ENCODE results near the gene TBC1D22A. TPM values are rescaled to one million over a fixed set of nuclear protein-coding genes. Genes with fewer than 3 reads are reported as not detected.
A peak's percentile ranks its signal among the peaks of the same experiment; 100 is the strongest.

The TBC1D22A gene
- total RNA-seq, 2 experiments from 2014 or later = 36.0 to 38.0 TPM

DNA sequence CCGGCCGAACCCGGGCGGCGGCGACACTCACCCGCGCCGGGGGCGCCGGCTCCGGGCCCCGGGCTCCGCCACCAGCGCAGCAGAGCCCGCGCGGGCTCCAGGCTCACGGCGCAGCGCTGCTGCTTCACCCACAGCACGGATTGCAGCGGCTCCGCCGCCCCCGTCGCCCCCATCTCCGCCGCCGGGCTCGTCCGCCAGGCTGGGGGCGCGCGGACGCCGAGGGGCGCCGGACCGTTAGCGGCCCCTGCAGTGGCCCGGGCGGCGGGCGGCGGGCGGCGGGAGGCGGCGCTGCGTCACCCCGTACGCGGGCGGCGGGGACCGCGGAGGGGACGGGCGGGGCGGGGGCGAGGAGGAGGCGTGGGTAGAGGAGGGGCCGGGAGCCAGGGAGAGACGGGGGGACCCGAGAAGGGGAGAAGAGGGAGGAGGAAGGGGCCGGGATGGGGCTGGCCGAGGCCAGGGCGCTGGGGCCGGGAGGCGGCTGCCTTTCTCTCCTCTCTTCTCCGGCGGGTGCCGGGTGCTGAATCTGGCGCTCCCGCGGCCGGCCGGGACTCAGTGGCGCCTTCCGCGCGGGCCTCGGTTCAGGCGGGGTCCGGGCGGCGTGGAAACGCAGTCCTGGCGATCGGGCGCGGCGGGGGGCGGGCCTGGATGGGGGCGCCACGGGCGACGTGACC, 24.3 kb upstream of the TBC1D22A start, which contains the start of gene CERK:
Gene CERK, minus strand, starts transcription at position 277 of the 671 bp plus-strand sequence. Its CDS starts 104 bp downstream, at position 173.
- Mint-ChIP-seq H3K36me3 (ENCODE audit: low read depth) (peaks cover 14% of the 10 kb centered on the region), H3K4me3 (peak within 1 kb of the TSS; percentile 99), H3K4me1 (peaks cover 39% of the 10 kb centered on the region), H3K27me3 (no peaks in the 10 kb centered on the region), H3K9me3 (ENCODE audit: low read depth) (peaks cover 4% of the 10 kb centered on the region), H3K27ac (peak within 1 kb of the TSS; percentile 97)
- CTCF ChIA-PET = interaction anchor here (0.7 to 2.2 kb wide), 6 partner anchors 12 to 139 kb away, joined by 3 to 16 read pairs (median 9); partner anchors contain the start of gene TBC1D22A
- peak; percentile 76 for DNase-seq
- intact Hi-C loops (cut with DNase I, micrococcal nuclease) = loop anchor here (1.0 to 5.0 kb wide), 10 partner anchors 24 to 1359 kb away; partner anchors contain the start of gene TBC1D22A (in 2 of the 2)
- POLR2A ChIA-PET = interaction anchor here (0.5 to 1.1 kb wide), 3 partner anchors 11 to 28 kb away, joined by 3 to 5 read pairs (median 4); no protein-coding TSS in a partner anchor
- peak; percentile 24 for ATAC-seq

DNA sequence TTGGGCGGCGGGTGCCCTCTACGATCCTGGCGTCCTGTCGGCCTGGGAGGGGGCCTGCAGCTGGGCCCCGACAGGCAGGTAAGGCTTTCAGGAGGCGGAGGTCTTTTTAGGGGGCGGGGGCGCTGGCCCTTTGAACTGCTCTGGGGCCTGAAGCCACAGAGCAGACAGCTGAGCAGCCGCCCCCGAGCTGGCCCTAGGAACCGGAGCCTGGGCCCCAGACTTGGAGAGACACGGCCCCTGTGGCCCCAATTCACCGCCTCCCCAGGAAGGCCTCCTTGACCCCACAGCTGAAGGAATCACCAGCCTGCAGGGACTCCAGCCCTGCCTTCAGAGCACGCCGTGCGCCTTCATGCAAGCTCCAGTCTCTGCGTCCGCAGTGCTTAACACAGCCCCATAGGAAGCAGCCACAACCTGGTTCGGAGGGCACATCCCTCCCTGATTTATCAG, 23.8 kb upstream of the TBC1D22A start:
- CTCF ChIA-PET = interaction anchor here (0.7 to 2.2 kb wide), 9 partner anchors 11 to 175 kb away, joined by 3 to 16 read pairs (median 5); partner anchors contain the start of gene TBC1D22A

DNA sequence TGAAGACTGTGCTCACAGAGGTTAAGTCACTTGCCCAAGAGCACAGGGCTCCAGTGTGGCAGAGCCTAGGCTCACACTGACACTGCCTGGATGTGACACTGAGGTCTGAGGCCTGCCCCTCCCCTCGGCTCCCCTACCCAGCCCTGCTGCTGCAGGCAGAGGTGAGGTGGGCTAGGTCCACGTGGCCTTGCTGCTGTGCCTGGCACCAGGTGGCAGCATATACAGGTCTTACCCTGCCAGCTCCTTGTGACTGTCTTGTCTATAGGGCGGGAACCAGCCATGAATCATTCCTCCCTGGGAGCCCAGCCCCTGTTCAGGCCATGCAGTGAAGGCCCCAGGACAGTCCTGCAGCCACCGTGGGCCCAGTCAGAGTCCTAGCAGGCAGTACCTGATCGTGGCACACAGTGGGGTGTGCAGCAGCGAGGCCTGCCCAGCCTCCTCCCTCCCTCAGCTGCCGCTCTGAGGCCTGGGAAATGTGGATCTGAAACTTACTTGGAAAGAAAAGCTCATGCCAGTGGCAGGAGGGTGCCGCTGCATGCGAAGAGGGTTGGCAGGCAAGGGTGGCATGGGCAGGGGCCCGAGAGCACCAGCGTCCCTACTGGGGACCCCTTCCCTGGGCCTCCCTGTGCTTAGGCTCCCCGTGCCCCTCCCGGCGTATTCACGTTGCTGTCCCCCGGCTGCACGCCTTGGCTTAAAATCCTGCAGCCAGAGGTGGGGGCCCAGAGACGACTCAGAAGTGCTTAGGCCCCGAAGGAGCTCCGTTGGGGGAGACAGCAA, 23.2 kb upstream of the TBC1D22A start:
- peak overlapping the region; percentile 80 for H3K4me3 Mint-ChIP-seq
- ATAC-seq = peak; percentile 87
- peaks cover 4% of the 10 kb centered on the region for H3K9me3 Mint-ChIP-seq (ENCODE audit: low read depth)
- intact Hi-C loops (cut with DNase I, micrococcal nuclease) = loop anchor here (1.0 to 5.0 kb wide), 7 partner anchors 24 to 1358 kb away; partner anchors contain the start of genes GTSE1 (in 1 of the 2) and TBC1D22A (in 1 of the 2)
- DNase-seq = peak; percentile 91
- H3K27ac Mint-ChIP-seq = peak overlapping the region; percentile 91
- ChIA-PET POLR2A (interaction anchor here (0.5 to 1.6 kb wide), 5 partner anchors 10 to 489 kb away, joined by 3 to 5 read pairs (median 3); partner anchors contain the start of gene TBC1D22A), CTCF (interaction anchor here (0.6 to 2.2 kb wide), 13 partner anchors 8 to 483 kb away, joined by 3 to 16 read pairs (median 5); partner anchors contain the start of gene TBC1D22A)
- peaks cover 14% of the 10 kb centered on the region for H3K36me3 Mint-ChIP-seq (ENCODE audit: low read depth)
- H3K4me1 Mint-ChIP-seq = peaks cover 36% of the 10 kb centered on the region
- no peaks in the 10 kb centered on the region for H3K27me3 Mint-ChIP-seq

More for the DNA sequence above, 23.8 kb upstream of the TBC1D22A start:
- DNase-seq (peak; percentile 62), ATAC-seq (no peak)
- peaks cover 4% of the 10 kb centered on the region for H3K9me3 Mint-ChIP-seq (ENCODE audit: low read depth)
- intact Hi-C loops (cut with DNase I, micrococcal nuclease) = loop anchor here (1.0 to 5.0 kb wide), 12 partner anchors 24 to 1359 kb away; partner anchors contain the start of genes TBC1D22A (in 2 of the 2) and GTSE1 (in 1 of the 2)
- peak overlapping the region; percentile 80 for H3K4me3 Mint-ChIP-seq
- peaks cover 14% of the 10 kb centered on the region for H3K36me3 Mint-ChIP-seq (ENCODE audit: low read depth)
- H3K27me3 Mint-ChIP-seq = no peaks in the 10 kb centered on the region
- POLR2A ChIA-PET = interaction anchor here (0.5 to 1.1 kb wide), 4 partner anchors 10 to 488 kb away, joined by 3 to 5 read pairs (median 4); no protein-coding TSS in a partner anchor
- peak overlapping the region; percentile 91 for H3K27ac Mint-ChIP-seq
- peaks cover 39% of the 10 kb centered on the region for H3K4me1 Mint-ChIP-seq

DNA sequence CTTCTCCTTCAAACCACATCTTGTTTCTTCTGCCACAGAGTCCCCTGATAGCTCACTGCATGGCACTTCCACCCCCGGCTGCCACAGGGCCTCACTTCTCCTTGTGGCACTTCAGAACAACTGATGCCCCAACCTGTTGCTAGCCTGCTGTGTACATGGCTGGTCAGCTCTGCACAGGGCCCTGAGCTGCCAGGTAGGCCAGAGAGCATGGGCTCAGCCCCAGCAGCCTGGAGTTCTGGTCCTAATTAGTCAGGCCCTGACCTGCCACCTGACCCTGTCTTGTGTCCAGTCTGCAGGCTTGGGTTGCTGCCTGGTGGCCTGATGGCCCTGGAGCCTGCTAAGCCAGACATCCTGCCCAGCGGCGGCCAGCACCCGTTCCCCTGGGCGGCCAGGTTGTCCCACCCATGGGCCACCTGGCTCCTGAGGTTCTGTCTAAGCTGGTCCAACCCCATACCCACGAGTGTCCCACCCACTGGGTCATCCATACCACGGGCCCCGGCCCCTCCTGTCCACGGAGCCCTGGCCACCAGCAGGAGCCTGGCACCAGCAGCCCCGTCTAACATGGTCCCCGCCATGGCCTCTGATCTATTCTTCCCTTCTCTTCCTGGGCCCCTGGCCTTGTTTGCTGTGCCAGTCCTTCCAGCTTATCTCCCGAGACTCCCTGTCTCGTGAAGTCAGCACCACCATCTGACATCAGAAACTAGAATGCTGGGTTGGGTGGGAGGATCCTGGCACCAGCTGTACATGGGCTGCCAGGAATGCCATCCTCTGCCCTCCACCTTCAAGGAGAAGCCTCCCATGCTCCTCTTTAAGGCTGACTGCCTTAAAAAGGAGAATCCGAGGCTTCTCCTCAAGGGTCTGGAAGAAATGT, 21.3 kb upstream of the TBC1D22A start:
- ChIA-PET POLR2A (no interaction called here), CTCF (interaction anchor here (1.1 to 1.7 kb wide), 3 partner anchors 15 to 60 kb away, joined by 3 to 5 read pairs (median 4); partner anchors contain the start of gene TBC1D22A)
- Mint-ChIP-seq H3K4me3 (no peak overlapping the region), H3K4me1 (peaks cover 19% of the 10 kb centered on the region), H3K9me3 (ENCODE audit: low read depth) (peaks cover 4% of the 10 kb centered on the region), H3K27ac (peak overlapping the region; percentile 43), H3K36me3 (ENCODE audit: low read depth) (peaks cover 5% of the 10 kb centered on the region), H3K27me3 (no peaks in the 10 kb centered on the region)
- ATAC-seq = no peak
- intact Hi-C loops (cut with DNase I, micrococcal nuclease) = no loop called here
- DNase-seq = no peak

DNA sequence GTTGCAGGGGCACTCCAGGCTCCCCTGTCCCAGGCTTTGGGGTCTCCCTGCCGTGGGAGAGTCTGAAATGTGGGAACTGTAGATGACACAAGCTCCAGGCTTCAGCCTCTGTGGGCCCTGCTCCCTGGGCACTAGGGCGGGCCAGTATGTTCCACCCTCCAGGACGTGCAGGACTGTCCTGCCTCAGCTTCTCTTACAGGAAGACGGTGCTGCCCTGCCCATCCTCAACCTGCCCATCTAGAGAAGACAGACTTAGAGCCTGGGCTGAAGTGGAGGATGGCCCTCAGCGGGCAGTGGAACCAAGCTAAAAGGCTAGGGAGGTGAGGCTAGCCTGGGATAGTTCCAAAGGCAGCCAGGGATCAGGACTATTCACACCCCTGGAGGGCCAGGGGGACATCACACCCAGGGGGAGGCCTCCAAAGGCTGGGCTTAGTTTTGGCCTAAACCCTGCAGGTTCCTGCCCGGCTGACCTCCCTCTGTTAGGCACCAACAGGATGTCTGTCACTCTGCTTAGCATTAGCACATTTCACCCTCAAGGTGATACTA, 20.4 kb upstream of the TBC1D22A start:
- no peak for DNase-seq

DNA sequence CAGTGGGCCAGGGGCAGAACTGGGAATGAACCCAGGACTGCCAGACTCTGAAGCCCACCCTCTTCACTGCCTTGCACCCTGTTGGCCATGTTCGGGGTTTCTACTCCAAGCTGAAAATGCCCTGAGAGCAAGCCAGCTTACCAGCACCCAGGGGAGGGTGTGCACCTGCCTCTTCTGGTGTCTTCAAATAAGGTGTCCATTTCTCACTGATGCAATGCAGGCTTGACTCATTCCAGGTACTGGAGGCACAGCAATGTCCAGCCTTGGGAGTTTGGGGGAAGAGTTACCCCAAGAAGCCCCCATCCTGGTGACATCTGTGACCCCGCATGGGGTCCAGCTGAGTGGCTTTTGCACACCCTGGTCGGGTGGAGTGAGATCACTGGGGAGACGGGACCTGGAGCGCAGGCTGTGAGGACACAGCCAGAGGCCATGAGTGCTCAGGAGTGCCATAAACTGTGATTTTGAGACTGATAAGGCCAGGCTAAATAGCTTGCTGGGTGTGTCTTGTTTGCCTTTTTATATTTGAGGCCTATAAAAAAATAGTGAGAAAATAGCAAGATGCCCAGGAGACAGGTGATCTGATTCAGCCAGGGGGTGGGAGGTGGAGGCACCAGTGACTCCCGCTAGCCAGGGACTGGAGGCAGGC, 19.8 kb upstream of the TBC1D22A start:
- no peaks in the 10 kb centered on the region for H3K36me3 Mint-ChIP-seq (ENCODE audit: low read depth)
- POLR2A ChIA-PET = no interaction called here
- intact Hi-C loops (cut with DNase I, micrococcal nuclease) = no loop called here
- no peaks in the 10 kb centered on the region for H3K27me3 Mint-ChIP-seq
- DNase-seq (no peak), ATAC-seq (no peak)
- peaks cover 4% of the 10 kb centered on the region for H3K9me3 Mint-ChIP-seq (ENCODE audit: low read depth)
- CTCF ChIA-PET = interaction anchor here (1.2 kb wide), 1 partner anchor 16 kb away, joined by 3 read pairs; no protein-coding TSS in a partner anchor
- H3K27ac Mint-ChIP-seq = no peak overlapping the region
- H3K4me3 Mint-ChIP-seq = no peak overlapping the region
- peaks cover 11% of the 10 kb centered on the region for H3K4me1 Mint-ChIP-seq

More for the DNA sequence above, 20.4 kb upstream of the TBC1D22A start:
- Mint-ChIP-seq H3K9me3 (ENCODE audit: low read depth) (peaks cover 4% of the 10 kb centered on the region), H3K36me3 (ENCODE audit: low read depth) (peaks cover 2% of the 10 kb centered on the region), H3K27me3 (no peaks in the 10 kb centered on the region), H3K4me1 (peaks cover 13% of the 10 kb centered on the region), H3K4me3 (no peak overlapping the region), H3K27ac (no peak overlapping the region)
- CTCF ChIA-PET = interaction anchor here (1.1 to 1.7 kb wide), 3 partner anchors 14 to 59 kb away, joined by 3 to 5 read pairs (median 4); partner anchors contain the start of gene TBC1D22A
- intact Hi-C loops (cut with DNase I, micrococcal nuclease) = no loop called here
- POLR2A ChIA-PET = no interaction called here
- no peak for ATAC-seq

DNA sequence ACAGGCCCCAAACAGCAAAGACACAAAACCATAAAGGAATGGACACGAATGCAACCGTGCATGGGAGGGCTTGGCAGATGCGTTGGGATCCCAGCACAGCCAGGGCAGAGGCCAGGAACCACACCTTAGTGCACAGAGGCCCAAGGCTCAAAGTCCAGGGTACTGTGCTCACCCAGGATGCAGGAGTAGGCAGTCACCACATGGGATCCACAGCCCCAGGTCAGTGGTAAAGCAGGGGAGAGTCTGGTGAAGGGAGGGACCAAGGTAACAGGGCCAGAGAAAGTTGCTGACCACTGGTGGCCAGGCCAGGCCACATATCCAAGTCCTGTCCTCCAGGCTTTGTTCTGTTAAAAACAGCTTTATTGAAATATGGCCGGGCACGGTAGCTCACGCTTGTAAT, 17.9 kb upstream of the TBC1D22A start:
- ChIA-PET POLR2A (no interaction called here), CTCF (no interaction called here)
- Mint-ChIP-seq H3K27ac (no peak overlapping the region), H3K27me3 (no peaks in the 10 kb centered on the region), H3K9me3 (ENCODE audit: low read depth) (peaks cover 4% of the 10 kb centered on the region), H3K36me3 (ENCODE audit: low read depth) (no peaks in the 10 kb centered on the region), H3K4me3 (no peak overlapping the region), H3K4me1 (peaks cover 13% of the 10 kb centered on the region)
- DNase-seq = no peak
- ATAC-seq = no peak
- intact Hi-C loops (cut with DNase I, micrococcal nuclease) = no loop called here

DNA sequence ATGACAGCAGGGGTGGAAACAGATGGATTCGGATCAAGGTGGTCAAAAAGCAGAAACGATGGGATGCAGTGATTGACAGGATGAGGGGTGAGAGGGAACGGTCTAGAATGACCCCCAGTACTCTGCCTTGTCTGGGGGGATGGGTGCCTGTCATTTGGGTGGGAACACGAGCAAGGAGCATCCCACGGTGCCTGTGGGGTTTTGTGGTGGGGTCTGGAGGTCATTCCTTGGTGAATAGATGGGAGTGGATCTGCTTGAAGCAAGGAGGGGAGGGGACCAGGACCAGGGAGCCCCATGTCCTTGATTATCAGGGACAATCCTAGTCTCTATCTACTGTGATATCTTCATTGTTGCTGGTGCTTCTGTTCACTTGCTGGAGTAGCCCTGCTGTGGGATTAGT, 16.3 kb upstream of the TBC1D22A start:
- DNase-seq (no peak), ATAC-seq (no peak)
- Mint-ChIP-seq H3K27ac (no peak overlapping the region), H3K36me3 (ENCODE audit: low read depth) (no peaks in the 10 kb centered on the region), H3K4me3 (no peak overlapping the region), H3K4me1 (peaks cover 23% of the 10 kb centered on the region), H3K27me3 (no peaks in the 10 kb centered on the region), H3K9me3 (ENCODE audit: low read depth) (peaks cover 4% of the 10 kb centered on the region)
- ChIA-PET POLR2A (no interaction called here), CTCF (interaction anchor here (0.9 kb wide), 1 partner anchor 379 kb away, joined by 4 read pairs; no protein-coding TSS in a partner anchor)
- intact Hi-C loops (cut with DNase I, micrococcal nuclease) = no loop called here

DNA sequence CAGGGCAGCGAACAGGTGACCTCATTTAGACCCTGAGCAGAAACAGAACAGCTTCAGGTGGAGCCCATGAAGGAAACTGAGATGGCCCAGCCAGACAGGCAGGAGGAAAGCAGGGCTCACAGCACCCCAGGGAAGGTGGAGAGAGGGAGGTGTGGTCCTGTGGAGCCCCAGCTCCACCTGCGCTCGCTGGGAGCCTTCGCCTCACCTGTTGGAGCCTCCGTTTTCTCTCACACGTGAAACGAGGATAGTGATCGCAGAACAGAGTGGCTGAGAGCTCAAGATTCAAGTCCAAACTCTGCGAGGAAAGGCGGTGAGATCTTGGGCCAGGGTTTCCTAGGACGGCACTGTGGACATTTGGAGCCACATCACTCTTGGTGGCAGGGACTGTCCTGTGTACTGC, 15.8 kb upstream of the TBC1D22A start:
- H3K27ac Mint-ChIP-seq = no peak overlapping the region
- no peaks in the 10 kb centered on the region for H3K27me3 Mint-ChIP-seq
- ATAC-seq (no peak), DNase-seq (no peak)
- peaks cover 23% of the 10 kb centered on the region for H3K4me1 Mint-ChIP-seq
- intact Hi-C loops (cut with DNase I, micrococcal nuclease) = no loop called here
- H3K4me3 Mint-ChIP-seq = no peak overlapping the region
- H3K9me3 Mint-ChIP-seq (ENCODE audit: low read depth) = peaks cover 4% of the 10 kb centered on the region
- ChIA-PET POLR2A (no interaction called here), CTCF (interaction anchor here (0.9 kb wide), 1 partner anchor 379 kb away, joined by 4 read pairs; no protein-coding TSS in a partner anchor)
- no peaks in the 10 kb centered on the region for H3K36me3 Mint-ChIP-seq (ENCODE audit: low read depth)

DNA sequence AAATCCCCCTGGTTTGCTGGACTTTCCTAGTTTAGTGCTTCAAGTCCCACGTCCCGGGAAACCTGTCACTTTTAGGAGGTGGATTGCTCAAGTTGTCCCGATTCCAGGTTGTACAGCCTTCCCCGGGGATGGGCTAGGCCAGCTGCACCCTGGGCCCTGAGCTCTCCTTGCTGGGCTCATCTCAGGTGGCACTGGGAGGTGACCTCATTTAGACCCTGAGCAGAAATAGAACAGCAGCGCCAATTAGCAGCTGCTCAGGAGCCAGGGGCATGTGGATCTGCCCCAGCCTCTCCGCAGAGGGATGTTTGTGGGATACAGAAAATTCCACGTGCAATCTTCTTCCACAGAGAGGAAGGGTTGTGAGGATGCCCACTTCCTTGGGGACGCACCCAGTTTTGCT, 14.8 kb upstream of the TBC1D22A start:
- Mint-ChIP-seq H3K9me3 (ENCODE audit: low read depth) (peaks cover 4% of the 10 kb centered on the region), H3K36me3 (ENCODE audit: low read depth) (no peaks in the 10 kb centered on the region), H3K4me1 (peaks cover 23% of the 10 kb centered on the region), H3K27ac (no peak overlapping the region), H3K27me3 (no peaks in the 10 kb centered on the region), H3K4me3 (no peak overlapping the region)
- ATAC-seq (no peak), DNase-seq (no peak)
- intact Hi-C loops (cut with DNase I, micrococcal nuclease) = no loop called here
- POLR2A ChIA-PET = no interaction called here
- CTCF ChIA-PET = interaction anchor here (0.7 to 5.0 kb wide), 3 partner anchors 8 to 184 kb away, joined by 3 to 37 read pairs (median 13); no protein-coding TSS in a partner anchor

Data from activated CD4-positive, alpha-beta T cell treated with anti-CD3 and anti-CD28 coated beads for 36 hours (primary cell).